HG02763 (cell line): ENCODE data around the gene ITGB1BP1.

Experiments
- ATAC-seq: cut with Tn5 transposase; IDR thresholded peaks from one replicate; pipeline ENCODE4 v1.9.1; 2021; ENCODE audit warnings: mild to moderate bottlenecking, moderate library complexity; ENCODE audit not compliant: unreplicated experiment

The ITGB1BP1 gene

DNA sequence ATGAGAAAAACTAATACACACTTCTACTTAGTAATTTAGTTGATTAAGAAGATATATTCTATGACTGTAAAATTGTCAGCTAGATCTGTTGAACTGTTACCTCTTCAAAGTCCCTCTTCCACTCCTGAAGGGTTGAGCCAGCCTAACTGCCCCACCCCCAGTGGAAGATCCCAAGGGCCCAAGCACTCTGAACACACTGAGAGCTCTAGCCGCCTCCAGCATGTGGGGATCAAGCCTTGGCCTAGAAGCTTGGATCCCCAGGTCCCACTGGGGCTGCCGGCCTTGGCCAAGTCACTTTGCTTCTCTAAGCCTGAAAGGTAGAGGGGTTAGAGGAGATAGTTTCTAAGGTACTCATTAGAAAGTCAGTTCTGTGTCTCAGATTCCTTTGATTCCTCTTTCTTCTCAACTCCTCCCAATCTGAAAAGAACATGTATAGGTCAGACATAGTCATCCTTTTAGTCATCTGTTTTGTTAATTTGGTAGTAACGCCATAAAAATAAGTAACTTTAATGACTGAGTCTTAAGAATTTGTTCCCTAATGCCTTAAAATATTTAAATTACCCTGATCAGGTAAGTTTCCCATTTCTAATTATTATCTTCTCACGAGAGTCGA lies 5.7 kb upstream of the ITGB1BP1 start:
- ATAC-seq, result no peak

DNA sequence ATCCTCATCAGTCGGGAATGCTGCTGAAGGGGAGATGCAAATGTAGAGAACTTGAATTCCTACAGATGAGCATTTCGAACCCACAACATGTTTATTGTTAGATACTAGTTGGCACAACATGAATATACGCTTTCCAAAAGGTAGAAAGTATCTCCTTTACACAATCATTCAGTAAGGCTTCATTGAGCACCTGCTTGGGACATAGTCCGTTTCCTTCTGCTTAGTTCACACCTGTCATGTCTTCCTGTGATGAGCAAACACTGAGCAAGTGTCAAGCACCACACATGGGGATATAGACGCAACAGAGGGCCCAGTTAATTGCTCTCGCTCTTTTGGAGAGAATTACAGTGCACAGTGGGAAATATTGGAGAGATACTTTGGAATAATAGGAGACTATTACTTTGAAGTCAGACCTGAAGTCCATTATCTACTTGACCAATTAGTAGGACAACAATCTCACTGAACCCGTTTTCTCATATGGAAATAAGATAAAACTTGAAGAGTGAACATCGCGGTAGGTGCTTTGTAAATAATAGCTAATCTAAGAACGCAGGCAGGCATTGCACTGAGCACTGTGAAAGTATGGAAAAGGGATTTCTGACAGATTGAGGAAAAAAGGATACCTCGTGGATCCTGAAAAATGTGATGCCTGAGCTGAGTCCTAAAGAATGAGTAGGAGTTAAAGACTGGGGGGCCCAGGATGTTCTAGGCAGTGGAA lies 1.3 kb upstream of the ITGB1BP1 start:
- no peak for ATAC-seq

DNA sequence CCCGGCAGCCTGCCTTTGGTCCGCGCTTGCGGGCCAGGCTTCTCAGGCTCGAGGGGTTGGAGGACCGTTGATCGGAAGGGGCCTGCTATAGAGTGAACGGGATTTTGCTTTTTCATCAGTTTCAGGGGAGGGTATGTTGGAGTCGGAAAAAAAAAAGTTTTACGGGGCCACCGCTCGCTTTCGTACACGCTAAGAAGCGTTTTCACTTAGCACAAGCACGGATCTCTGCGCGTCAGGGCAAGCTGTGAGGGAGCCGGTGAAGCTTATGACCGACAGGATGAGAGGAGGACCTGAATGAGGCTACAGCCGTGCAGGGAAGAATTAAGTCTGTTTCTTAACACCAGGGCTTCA lies 569 bp upstream of the ITGB1BP1 start:
- peak; percentile 5 for ATAC-seq

DNA sequence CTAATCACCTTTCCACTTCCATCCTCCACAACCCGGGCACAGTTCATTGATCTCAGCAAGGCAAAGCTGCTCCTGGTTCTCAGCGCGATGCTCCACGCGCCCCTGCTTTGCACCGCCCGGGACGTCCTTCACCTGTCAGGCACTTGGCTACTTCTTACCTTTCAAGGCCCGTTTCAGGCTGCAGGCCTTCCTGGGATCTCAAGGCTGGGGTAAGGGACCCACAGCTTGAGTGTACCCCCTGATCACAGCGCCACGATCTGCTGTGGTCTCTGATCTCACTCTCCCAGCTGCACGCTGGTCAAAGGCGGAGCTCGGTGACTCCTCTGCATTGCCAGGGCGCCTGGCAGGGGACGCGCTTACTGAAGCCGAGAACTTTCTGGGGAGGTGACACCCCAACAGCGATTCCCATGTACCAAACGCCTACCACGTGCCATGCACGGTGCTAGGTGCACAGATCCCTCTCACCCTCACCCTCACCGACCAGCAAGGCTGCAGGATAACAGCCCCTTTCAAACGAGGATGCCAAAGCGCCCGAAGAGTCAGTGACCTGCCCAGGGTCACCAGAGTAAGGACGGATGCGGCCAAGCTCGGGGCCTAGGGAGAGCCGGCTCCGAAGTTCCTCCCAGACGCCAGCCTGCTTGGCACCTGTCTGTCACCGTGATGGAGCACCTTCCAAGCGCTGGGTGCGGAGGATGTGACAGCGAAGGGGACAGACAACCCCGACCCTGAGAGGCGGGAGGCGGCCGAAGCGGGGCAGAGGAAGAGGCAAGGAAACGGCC lies 818 bp downstream of the ITGB1BP1 start:
- peak; percentile 33 for ATAC-seq

DNA sequence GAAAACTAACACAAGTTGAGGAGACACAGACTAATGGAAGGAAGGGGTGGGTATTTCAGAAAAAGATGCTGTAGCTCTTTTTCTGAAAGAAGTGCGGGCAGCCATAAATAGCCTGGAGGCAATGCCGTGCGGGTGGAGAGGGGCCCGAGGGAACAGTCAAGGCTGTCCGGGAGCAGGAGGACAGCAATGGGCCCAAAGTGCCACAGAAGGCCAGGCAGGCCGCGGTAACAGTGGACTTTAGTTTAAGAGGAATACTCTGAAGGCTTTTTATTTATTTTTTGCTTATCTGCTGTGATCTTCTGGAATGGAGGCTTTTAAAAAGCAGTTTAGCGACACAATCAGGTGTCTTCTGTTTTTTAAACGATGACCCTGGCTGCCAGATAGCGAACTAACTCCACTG lies 2.8 kb downstream of the ITGB1BP1 start:
- ATAC-seq, result no peak

DNA sequence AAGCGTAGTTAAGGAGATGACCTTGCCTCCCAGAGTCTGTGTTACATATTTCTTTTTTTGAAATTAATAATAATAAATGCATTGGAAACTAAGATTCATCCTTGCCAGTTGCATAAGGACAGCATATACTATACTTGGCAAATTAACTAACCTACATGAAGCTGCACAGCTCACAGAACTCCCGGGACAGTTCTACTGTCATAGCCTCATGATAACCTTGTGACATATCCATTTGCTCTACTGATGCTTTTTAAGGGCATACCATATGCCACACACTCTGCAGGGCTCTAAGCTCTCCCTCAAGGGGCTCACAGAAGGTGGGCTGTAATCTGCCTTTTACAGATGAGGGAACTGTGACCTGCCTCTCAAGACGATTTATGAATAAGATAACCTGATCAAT lies 3.8 kb downstream of the ITGB1BP1 start:
- no peak for ATAC-seq

DNA sequence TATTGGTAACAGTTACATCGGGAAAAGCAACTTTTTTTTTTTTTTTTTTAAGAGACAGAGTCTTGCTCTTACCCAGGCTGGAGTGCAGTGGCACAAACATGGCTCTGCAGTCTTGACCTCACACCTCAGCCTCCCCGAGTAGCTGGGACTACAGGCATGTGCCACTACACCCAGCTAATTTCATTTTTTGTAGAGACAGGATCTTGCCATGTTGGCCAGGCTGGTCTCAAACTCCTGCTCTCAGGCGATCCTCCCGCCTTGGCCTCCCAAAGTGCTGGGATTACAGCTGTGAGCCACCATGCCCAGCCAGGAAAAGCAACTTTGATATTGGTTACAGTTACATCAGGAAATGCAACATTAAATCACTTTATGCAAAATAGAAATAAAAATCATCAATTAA lies 4.6 kb downstream of the ITGB1BP1 start:
- no peak for ATAC-seq

DNA sequence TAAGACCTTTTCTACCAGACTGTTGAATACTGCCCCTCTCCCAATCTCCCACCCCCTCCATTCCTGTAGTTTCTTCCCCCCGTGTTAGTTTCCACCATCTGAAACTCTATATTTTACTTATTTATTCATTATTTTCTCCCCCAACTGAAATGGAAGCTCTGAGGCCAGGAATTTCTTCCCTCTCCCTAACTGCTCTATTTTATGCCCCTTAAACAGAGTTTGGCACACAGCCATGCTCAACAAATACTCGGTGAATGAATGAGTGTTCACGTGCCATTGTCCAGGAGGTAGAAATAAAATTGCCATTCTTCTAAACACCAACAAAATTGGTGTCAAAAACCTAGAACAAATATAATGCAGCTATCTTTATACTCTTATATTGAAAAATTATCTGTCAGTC lies 5.6 kb downstream of the ITGB1BP1 start:
- no peak for ATAC-seq

DNA sequence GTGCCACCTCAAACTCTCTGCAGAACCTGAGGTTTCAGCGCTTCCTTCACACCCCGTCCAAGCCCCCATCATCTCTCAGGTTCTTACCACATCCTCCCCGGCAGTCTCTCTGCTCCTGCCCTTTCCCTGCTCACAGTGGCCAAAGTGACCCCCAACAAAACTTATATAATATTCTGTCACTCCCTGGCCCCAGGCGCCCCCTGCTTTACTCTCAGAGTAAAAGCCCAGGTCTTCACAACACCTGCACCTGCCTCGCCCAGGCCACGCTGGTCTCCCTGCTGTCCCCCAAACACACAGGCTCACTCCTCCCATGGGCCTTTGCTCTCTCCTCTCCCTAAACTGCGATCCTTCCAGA lies 6.4 kb downstream of the ITGB1BP1 start:
- no peak for ATAC-seq

DNA sequence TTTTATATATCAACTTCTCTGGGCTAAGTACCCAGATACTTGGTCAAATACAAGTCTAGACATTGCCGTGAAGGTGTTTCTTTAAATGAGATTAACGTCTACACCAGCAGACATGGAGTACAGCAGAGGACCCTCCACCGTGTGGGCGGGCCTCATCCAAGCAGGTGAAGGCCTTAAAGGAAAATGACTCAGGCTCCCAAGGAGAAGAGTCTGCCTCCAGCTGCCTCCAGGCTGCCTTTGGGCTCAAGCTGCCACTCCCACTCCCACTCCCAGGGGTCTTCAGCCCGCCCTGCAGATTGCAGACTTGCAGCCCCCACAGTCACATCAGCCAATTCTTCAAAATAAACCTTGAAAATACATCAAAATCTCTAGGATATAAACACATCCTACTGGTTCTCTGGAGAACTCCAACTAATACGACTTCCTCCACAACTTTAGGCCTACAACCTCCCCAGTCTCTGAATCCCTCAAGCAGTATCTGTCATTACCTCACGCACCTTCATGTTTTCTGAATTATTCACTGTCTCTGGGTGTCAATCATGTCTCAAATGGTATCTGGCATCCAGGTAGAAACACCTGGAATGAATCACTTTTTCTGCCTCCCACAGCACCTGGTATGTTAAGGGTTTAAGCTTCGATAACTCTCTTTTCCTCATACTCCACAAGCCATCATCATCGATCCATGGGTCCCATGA lies 6.9 kb downstream of the ITGB1BP1 start:
- ATAC-seq, result no peak

DNA sequence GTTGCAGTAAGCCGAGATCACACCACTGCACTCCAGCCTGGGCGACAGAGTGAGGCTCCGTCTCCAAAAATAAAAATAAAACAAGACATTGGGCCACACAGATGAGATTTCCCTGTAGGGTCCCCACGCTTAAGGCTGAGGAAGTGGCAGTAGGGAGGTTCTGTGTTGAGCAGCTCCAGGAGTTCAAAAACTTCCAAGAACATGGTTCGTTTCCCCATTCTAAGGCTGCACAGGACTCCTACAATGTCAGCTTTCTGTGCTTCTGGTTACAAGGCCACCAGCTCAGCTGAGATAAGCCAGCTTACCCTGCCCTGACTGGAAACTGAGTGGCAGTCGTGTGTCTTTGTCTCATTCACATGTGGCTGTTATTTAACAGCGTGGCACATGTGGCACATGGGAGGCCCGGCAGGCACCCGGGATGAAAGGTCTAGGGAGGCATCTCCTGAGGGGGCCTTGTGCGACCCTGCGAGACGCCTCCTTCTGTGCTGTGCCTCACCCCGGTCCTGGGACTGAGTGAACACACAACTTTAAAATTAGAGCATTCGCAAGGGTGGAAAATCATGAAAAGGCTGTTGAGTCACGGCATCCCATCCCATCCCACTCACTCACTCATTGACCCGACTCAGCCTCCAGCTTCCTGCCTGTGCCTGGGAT lies 7.7 kb downstream of the ITGB1BP1 start:
- ATAC-seq, result no peak

DNA sequence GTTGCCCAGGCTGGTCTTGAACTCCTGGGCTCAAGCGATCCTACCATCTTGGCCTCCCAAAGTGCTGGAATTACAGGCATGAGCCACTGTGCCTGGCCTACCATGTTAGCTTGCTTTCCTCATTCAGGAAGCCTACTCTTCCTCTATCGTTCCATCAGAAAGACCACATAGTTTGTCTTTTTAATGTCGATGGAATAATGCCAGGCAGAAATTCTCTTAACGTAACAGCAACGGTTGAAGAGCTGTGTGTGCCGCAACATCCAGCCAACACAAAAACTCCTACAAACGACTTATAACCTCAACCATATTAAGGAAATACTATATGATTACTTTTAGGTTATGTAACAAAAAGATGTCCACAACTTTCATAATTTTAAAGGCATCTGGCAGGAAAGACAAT lies 10.5 kb downstream of the ITGB1BP1 start:
- no peak for ATAC-seq

DNA sequence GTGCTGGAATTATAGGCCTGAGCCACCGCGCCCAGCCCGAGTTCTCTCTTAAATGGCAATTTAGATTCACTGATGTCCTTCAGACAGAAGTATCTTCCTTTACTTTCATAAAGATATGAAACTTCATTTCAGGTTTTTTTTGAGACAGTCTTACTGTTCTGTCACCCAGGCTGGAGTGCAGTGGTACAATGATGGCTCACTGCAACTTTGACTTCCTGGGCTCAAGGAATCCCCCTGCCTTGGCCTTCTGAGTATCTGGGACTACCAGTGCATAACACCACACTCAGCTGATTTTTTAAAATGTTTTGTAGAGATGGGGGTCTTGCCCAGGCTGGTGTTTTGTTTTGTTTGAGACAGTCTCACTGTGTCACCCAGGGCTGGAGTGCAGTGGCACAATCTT lies 13.2 kb downstream of the ITGB1BP1 start:
- peak; percentile 72 for ATAC-seq

DNA sequence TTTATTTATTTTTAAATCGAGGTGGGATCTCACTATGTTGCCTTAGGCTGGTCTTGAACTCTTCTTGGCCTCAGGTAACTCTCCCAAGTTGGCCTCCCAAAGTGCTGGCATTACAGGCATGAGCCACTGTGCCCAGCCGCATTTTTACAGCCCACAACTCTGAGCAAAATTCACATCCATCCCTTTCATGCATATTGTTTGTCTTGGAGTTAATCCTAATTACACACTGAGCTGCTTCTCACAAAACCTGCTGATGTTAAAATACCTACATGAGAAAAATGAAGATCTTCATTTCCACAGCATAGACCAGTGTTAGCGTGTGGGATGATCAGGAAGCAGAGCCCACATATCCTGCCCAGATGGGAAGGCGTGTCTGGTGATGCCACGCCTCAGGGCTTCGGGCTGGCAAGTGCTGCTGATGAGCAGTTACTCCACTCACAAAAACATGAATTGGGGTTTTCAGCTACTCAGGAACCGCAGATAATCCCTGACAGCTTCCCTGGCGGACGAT lies 14.6 kb downstream of the ITGB1BP1 start:
- no peak for ATAC-seq

DNA sequence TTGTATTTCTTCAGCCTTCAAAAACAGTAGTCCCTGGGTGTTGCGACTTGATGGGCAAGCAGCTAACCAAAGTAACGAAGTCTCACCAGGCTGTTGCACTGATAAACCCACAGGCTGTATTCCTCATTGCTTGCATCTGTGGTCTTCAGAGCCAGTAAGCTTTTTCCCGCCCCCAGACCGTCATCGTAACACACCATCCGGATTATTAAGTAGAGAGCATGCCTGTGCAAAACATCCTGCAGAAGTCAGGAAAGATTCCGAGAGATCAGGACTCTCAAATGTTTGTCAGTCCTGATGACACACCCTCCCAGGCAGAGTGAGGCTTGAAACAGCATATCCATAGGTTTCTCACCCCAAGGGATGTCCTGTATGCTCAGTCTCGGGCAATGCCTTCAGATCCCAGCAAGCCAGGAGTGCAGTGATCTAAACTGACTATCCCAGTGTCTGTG lies 15.9 kb downstream of the ITGB1BP1 start:
- no peak for ATAC-seq

DNA sequence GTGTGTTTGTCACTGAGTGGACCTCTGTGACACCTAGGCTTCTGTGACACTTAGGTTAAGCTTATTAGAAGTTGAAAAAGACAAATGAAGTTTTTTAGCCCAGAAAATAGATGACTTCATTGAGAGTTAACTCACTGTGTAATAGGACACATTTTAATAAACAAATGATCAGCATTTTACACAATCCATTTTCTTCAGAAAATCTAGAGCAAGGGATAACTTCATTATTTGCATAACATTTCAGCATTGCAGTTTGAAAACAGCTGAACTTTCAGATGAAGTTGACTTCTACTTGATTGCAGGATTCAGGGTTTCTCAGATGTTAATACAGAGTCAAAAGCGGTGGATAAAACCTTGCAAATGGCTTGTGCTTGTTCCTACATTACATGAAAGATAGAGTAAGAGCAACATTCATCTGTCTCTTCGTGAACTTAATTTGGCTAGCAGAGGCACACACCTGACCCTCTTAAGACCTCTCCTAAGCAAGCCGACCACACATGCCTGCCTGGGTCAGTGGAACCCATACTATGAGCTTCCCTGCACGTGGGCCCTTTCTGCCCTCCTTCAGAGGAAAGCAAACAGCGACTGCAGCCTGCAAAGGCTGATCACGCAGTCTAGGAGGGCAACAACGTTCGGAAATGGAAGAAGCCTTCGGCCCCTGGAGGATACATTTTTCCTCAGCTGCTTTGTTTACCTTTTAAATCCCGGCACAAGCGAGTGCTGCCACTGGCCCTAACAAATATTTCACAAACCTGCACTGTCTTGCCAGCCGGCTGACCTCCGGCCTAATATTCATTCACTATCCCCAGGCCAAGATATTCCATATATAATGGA lies 16.6 kb downstream of the ITGB1BP1 start:
- ATAC-seq, result no peak

DNA sequence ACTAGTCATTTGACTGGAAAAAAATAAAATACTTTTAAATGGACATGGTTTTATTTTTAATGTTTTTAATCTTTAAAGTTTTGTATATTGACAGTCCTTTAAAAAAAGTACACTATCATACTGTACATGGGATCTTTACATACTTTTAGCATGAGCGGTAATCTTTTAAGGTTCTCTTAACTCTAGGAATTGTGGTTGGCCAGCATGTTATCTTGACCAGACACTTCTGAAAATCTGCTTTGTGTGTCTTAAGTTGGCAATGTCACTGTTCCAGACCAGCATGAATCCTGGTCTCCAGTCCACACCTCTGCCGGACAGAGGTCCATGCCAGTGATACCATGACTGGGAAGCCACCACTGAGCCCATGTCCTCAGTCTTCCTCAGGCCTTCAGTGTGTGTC lies 17.7 kb downstream of the ITGB1BP1 start:
- ATAC-seq, result no peak

DNA sequence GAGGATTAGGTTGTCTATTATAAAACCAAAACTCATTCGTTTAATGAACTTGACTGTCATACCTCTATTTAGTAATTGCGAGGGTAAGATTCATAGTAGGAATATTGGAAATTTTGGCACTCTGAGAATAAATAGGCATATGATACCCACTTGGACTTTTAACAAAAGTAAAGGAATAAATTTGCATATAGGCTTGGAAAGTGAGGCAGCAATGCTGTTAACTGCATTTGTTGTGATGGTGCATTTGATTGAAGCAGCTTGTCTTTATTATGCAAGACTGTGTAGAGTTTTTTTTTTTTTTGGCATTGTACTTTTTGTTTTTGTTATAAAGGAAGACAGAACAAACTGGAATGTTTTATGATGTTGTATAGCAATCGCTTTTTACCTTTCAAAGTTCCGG lies 18.9 kb downstream of the ITGB1BP1 start:
- ATAC-seq, result no peak

DNA sequence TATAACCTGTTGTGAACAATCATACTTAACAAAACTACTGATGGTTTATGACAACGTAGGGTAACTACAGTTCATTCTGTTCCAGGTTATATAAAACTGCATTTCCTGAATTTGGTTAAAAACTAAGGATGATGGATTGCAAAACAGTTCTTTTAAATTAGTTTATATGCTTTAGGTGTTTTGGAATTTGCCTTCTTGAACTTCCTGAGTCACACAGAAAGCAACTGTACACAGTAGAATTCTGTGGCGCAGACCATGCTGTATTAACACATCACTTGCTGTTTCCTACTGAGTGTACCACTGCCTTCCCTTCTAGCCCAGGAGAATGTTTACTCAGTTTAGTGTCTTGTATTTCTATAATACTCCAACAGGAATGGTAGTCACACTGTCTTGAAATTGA lies 19.4 kb downstream of the ITGB1BP1 start:
- no peak for ATAC-seq
